Measurements from ENCODE around the gene NAV3. TPM values are rescaled to one million over a fixed set of nuclear protein-coding genes. Genes with fewer than 3 reads are reported as not detected.
"Not testable (repeated sequence)": the region's sequence is repeated elsewhere in the genome, so short reads cannot be mapped to it uniquely, and the experiment has no call there.

Gene NAV3
- total RNA-seq, 6 experiments from 2014 or later = 0.22 to 3.2 (median 1.2) TPM

- no peak for TF ChIP-seq POLR2A (IDR thresholded peaks at IDR 0.05)
- TF ChIP-seq, protein P1, sequence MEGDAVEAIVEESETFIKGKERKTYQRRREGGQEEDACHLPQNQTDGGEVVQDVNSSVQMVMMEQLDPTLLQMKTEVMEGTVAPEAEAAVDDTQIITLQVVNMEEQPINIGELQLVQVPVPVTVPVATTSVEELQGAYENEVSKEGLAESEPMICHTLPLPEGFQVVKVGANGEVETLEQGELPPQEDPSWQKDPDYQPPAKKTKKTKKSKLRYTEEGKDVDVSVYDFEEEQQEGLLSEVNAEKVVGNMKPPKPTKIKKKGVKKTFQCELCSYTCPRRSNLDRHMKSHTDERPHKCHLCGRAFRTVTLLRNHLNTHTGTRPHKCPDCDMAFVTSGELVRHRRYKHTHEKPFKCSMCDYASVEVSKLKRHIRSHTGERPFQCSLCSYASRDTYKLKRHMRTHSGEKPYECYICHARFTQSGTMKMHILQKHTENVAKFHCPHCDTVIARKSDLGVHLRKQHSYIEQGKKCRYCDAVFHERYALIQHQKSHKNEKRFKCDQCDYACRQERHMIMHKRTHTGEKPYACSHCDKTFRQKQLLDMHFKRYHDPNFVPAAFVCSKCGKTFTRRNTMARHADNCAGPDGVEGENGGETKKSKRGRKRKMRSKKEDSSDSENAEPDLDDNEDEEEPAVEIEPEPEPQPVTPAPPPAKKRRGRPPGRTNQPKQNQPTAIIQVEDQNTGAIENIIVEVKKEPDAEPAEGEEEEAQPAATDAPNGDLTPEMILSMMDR (IDR thresholded peaks at IDR 0.05) = no peak
- no peak for ATAC-seq
- DNase-seq = no peak
- no peak overlapping the region for H3K4me3 ChIP-seq
- H3K9me3 ChIP-seq = no peaks in the 10 kb centered on the region
- no peaks in the 10 kb centered on the region for H3K4me1 ChIP-seq
- no peak overlapping the region for H3K27ac ChIP-seq
- 34% methylated on average over 2 of the region's 2 CpGs for WGBS (ENCODE audit: insufficient coverage, low coverage, low lambda C conversion rate, missing lambda C conversion rate)
- no peaks in the 10 kb centered on the region for H3K36me3 ChIP-seq
- intact Hi-C loops (cut with DNase I) = no loop called here
- no peaks in the 10 kb centered on the region for H3K27me3 ChIP-seq
Measured at GRCh38 chr12:78099806-78100205, 269.1 kb downstream of the NAV3 start.

GRCh38 chr12:78101113-78101876, 270.6 kb downstream of the NAV3 start:
- H3K4me1 ChIP-seq = no peaks in the 10 kb centered on the region
- intact Hi-C loops (cut with DNase I) = no loop called here
- no peaks in the 10 kb centered on the region for H3K9me3 ChIP-seq
- H3K36me3 ChIP-seq = no peaks in the 10 kb centered on the region
- no peak overlapping the region for H3K4me3 ChIP-seq
- WGBS (ENCODE audit: insufficient coverage, low coverage, low lambda C conversion rate, missing lambda C conversion rate) = 31% methylated on average over 4 of the region's 4 CpGs
- no peak for ATAC-seq
- H3K27me3 ChIP-seq = no peaks in the 10 kb centered on the region
- TF ChIP-seq, protein P1 (IDR thresholded peaks at IDR 0.05) = no peak
- TF ChIP-seq POLR2A (IDR thresholded peaks at IDR 0.05) = no peak
- H3K27ac ChIP-seq = no peak overlapping the region
- no peak for DNase-seq

GRCh38 chr12:78101946-78102635, 271.4 kb downstream of the NAV3 start:
- H3K9me3 ChIP-seq = no peaks in the 10 kb centered on the region
- H3K4me3 ChIP-seq = no peak overlapping the region
- no peak for DNase-seq
- no peaks in the 10 kb centered on the region for H3K4me1 ChIP-seq
- TF ChIP-seq, protein P1 (IDR thresholded peaks at IDR 0.05) = no peak
- TF ChIP-seq POLR2A (IDR thresholded peaks at IDR 0.05) = no peak
- no peaks in the 10 kb centered on the region for H3K36me3 ChIP-seq
- ATAC-seq = no peak
- no peak overlapping the region for H3K27ac ChIP-seq
- WGBS (ENCODE audit: insufficient coverage, low coverage, low lambda C conversion rate, missing lambda C conversion rate) = 39% methylated on average over 3 of the region's 4 CpGs
- intact Hi-C loops (cut with DNase I) = no loop called here
- no peaks in the 10 kb centered on the region for H3K27me3 ChIP-seq

GRCh38 chr12:78102801-78103200, 272.1 kb downstream of the NAV3 start:
- intact Hi-C loops (cut with DNase I); DNase-seq; H3K4me3 ChIP-seq; H3K36me3 ChIP-seq; H3K9me3 ChIP-seq; H3K27ac ChIP-seq; H3K4me1 ChIP-seq; H3K27me3 ChIP-seq; ATAC-seq: not testable (repeated sequence)
- WGBS (ENCODE audit: insufficient coverage, low coverage, low lambda C conversion rate, missing lambda C conversion rate) = 79% methylated on average over 2 of the region's 2 CpGs

DNA sequence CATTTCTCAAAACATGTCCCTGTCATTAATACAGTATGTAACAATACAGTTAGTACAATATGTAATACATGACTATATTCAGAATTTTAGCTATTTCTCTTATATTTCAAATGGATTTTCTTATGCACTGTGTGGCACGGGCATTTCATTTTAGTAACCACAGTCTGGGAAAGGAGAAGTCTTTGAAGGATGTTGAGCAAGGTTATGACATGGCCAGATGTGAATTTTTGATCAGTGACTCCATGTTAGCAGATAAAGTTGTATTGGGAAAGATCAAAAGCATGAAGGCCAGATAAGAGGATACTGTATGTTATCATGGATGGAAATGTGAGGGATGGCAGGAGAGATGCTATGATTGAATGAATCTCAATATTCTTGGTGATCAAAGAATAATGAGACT, 285.2 kb downstream of the NAV3 start:
- WGBS (ENCODE audit: insufficient coverage, low coverage, low lambda C conversion rate, missing lambda C conversion rate) = 28% methylated on average over 1 of the region's 1 CpG
- no peaks in the 10 kb centered on the region for H3K36me3 ChIP-seq
- H3K27ac ChIP-seq = no peak overlapping the region
- no peak for ATAC-seq
- no peaks in the 10 kb centered on the region for H3K27me3 ChIP-seq
- H3K9me3 ChIP-seq = no peaks in the 10 kb centered on the region
- intact Hi-C loops (cut with DNase I) = no loop called here
- no peak for DNase-seq
- H3K4me3 ChIP-seq = no peak overlapping the region
- TF ChIP-seq, protein P1 (IDR thresholded peaks at IDR 0.05) = no peak
- TF ChIP-seq POLR2A (IDR thresholded peaks at IDR 0.05) = no peak
- no peaks in the 10 kb centered on the region for H3K4me1 ChIP-seq

All from right lobe of liver (tissue), 6 donors.